Keratinocyte (primary cell): ENCODE measurements around the gene TCIRG1. TPM values are rescaled to one million over a fixed set of nuclear protein-coding genes. Genes with fewer than 3 reads are reported as not detected.

Experiments
- DNase-seq: peaks from one replicate; pipeline ENCODE4 v3.0.0-alpha.2; 2011; ENCODE audit warnings: low read depth, missing footprints, low spot score
- FAIRE-seq: peaks from 2 replicates; lab custom pipeline; 2011; peaks lifted over from hg19 to GRCh38; lab: Jason Lieb, UNC
- H2AFZ ChIP-seq: 2 replicates; pipeline ENCODE4 v1.6.0; 2012; ENCODE audit warnings: low read length, control low read depth, inconsistent platforms; ENCODE audit not compliant: control insufficient read depth
- H3K27ac ChIP-seq: 2 replicates; pipeline ENCODE4 v1.5.1; 2011; ENCODE audit warnings: low read length; ENCODE audit not compliant: control insufficient read depth, insufficient read depth
- H3K27me3 ChIP-seq: 3 replicates; pipeline ENCODE4 v1.6.0; 2011; ENCODE audit warnings: low read length; ENCODE audit not compliant: control insufficient read depth, insufficient read depth; ENCODE audit errors: extremely low read depth
- H3K36me3 ChIP-seq, 2 experiments: 2 replicates in 1 of 2; 3 replicates in 1 of 2; pipeline ENCODE4 v1.5.1; 2011; ENCODE audit warnings: low read length in 2 of 2, mild to moderate bottlenecking in 1 of 2; ENCODE audit not compliant: control insufficient read depth in 2 of 2, insufficient read depth in 2 of 2; ENCODE audit errors: extremely low read depth in 1 of 2
- H3K4me1 ChIP-seq: 3 replicates; pipeline ENCODE4 v1.5.1; 2011; ENCODE audit warnings: low read length; ENCODE audit not compliant: control insufficient read depth, insufficient read depth; ENCODE audit errors: extremely low read depth
- H3K4me2 ChIP-seq: 3 replicates; pipeline ENCODE4 v1.6.0; 2011; ENCODE audit warnings: low read depth, low read length; ENCODE audit not compliant: control insufficient read depth, insufficient read depth; ENCODE audit errors: extremely low read depth
- H3K4me3 ChIP-seq, 3 experiments: fragments of 200-600 bp in 1 of 3; sonication (generic) in 1 of 3; 2 replicates in 2 of 3; 3 replicates in 1 of 3; pipeline ENCODE4 v1.5.1; 2011 to 2016; ENCODE audit warnings: low read length in 3 of 3, mild to moderate bottlenecking in 3 of 3, control low read depth in 2 of 3, inconsistent platforms in 1 of 3, low read depth in 1 of 3, mixed read lengths in 1 of 3, mixed run types in 1 of 3, moderate library complexity in 1 of 3; ENCODE audit not compliant: control insufficient read depth in 2 of 3, insufficient read depth in 2 of 3; ENCODE audit errors: extremely low read depth in 1 of 3
- H3K79me2 ChIP-seq: 2 replicates; pipeline ENCODE4 v1.6.0; 2012; ENCODE audit warnings: low read length; ENCODE audit not compliant: control insufficient read depth, insufficient read depth
- H3K9ac ChIP-seq: 3 replicates; pipeline ENCODE4 v1.6.0; 2011; ENCODE audit warnings: low read length; ENCODE audit not compliant: control insufficient read depth, insufficient read depth; ENCODE audit errors: extremely low read depth
- H3K9me1 ChIP-seq: 3 replicates; pipeline ENCODE4 v1.6.0; 2011; ENCODE audit warnings: low read length; ENCODE audit not compliant: control insufficient read depth, insufficient read depth; ENCODE audit errors: extremely low read depth
- H3K9me3 ChIP-seq: 2 replicates; pipeline ENCODE4 v1.5.1; 2012; ENCODE audit warnings: low read depth, low read length; ENCODE audit not compliant: control insufficient read depth
- H4K20me1 ChIP-seq: 3 replicates; pipeline ENCODE4 v1.6.0; 2011; ENCODE audit warnings: low read length; ENCODE audit not compliant: control insufficient read depth, insufficient read depth; ENCODE audit errors: extremely low read depth
- CTCF ChIP-seq, 3 experiments: IDR thresholded peaks in 1 of 3; conservative IDR thresholded peaks in 1 of 3; optimal IDR thresholded peaks in 1 of 3; 2 replicates in 2 of 3; 3 replicates in 1 of 3; pipeline versions ENCODE3 to v1.5.1; 2011; ENCODE audit warnings: low read length in 3 of 3, mild to moderate bottlenecking in 3 of 3, moderate library complexity in 2 of 3, control low read depth in 1 of 3, inconsistent platforms in 1 of 3; ENCODE audit not compliant: insufficient read depth in 2 of 3; ENCODE audit errors: extremely low read depth in 1 of 3
- EZH2 ChIP-seq: IDR thresholded peaks from one replicate; pipeline ENCODE4 v1.6.1; 2012; ENCODE audit warnings: inconsistent platforms, mild to moderate bottlenecking, low read length, moderate library complexity
- dilution Hi-C: fragments of 300-500 bp; cut with MboI; formaldehyde crosslinking; loops from one replicate; pipeline ENCODE4 v1.7.0; 2020; ENCODE audit warnings: low sequenced_read_pairs; ENCODE audit not compliant: extremely low pct_ligation_motif_present
- polyA plus RNA-seq, 5 experiments: library from polyadenylated mRNA; depleted of rRNA in 3 of 5; stranded (reverse) in 3 of 5; stranded (forward) in 1 of 5; unstranded in 1 of 5; fragments of >200 nt; gene quantifications; 1 replicate in 1 of 5; 2 replicates in 3 of 5; 3 replicates in 1 of 5; pipeline versions ENCODE4 v1.2.1 to v1.2.3, GENCODE V29; 2011 to 2012; ENCODE audit warnings: missing spikeins in 2 of 5, low read depth in 1 of 5, low replicate concordance in 1 of 5

TCIRG1 gene
- polyA plus RNA-seq, 1 donor (not counting 4 experiments of a cell fraction or from before 2014, with no cell fraction given), result 12.7 TPM

GRCh38 chr11:68040101-68040956, 1.5 kb downstream of the TCIRG1 start:
- H3K79me2 ChIP-seq, result peaks cover 5% of the 10 kb centered on the region
- dilution Hi-C loops, result no loop called here
- peaks cover 3 to 4% of the 10 kb centered on the region in 2 experiments for H3K36me3 ChIP-seq
- no peak overlapping the region for H2AFZ ChIP-seq
- peak overlapping the region; percentile 28 for H3K9ac ChIP-seq
- no peaks in the 10 kb centered on the region for H4K20me1 ChIP-seq
- FAIRE-seq (no peak), DNase-seq (no peak)
- no peaks in the 10 kb centered on the region for H3K9me1 ChIP-seq
- H3K4me1 ChIP-seq, result peaks cover 7% of the 10 kb centered on the region
- H3K4me3 ChIP-seq, result peak overlapping the region in 1 of 3 experiments; percentile 84
- no peaks in the 10 kb centered on the region for H3K9me3 ChIP-seq
- TF ChIP-seq CTCF (optimal IDR thresholded peaks at IDR 0.05 in 1 of 3, IDR thresholded peaks at IDR 0.05 in 1 of 3, conservative IDR thresholded peaks at IDR 0.05 in 1 of 3; ENCODE audit: extremely low read depth in 1 of 3, insufficient read depth in 2 of 3, low read length in 3 of 3), result no peak
- TF ChIP-seq EZH2, result no peak
- no peaks in the 10 kb centered on the region for H3K27me3 ChIP-seq
- peak overlapping the region; percentile 69 for H3K4me2 ChIP-seq
- H3K27ac ChIP-seq, result no peak overlapping the region

- no peak overlapping the region for H3K4me2 ChIP-seq
- H3K27me3 ChIP-seq, result no peaks in the 10 kb centered on the region
- no peak overlapping the region for H3K27ac ChIP-seq
- no peak overlapping the region for H3K4me3 ChIP-seq
- H3K9me1 ChIP-seq, result no peaks in the 10 kb centered on the region
- H3K9ac ChIP-seq, result no peak overlapping the region
- dilution Hi-C loops, result no loop called here
- H4K20me1 ChIP-seq, result no peaks in the 10 kb centered on the region
- no peak for FAIRE-seq
- peaks cover 3% of the 10 kb centered on the region in 2 experiments for H3K36me3 ChIP-seq
- no peak for DNase-seq
- peaks cover 5% of the 10 kb centered on the region for H3K79me2 ChIP-seq
- peaks cover 7% of the 10 kb centered on the region for H3K4me1 ChIP-seq
- H3K9me3 ChIP-seq, result no peaks in the 10 kb centered on the region
- no peak for TF ChIP-seq EZH2
- TF ChIP-seq CTCF (optimal IDR thresholded peaks at IDR 0.05 in 1 of 3, IDR thresholded peaks at IDR 0.05 in 1 of 3, conservative IDR thresholded peaks at IDR 0.05 in 1 of 3; ENCODE audit: extremely low read depth in 1 of 3, insufficient read depth in 2 of 3, low read length in 3 of 3), result no peak
- no peak overlapping the region for H2AFZ ChIP-seq
Observed at GRCh38 chr11:68040957-68041591, 2.2 kb downstream of the TCIRG1 start.
